ENCODE measurements around the gene CFB.
"Not testable (repeated sequence)": the region's sequence is repeated elsewhere in the genome, so short reads cannot be mapped to it uniquely, and the experiment has no call there.

Gene CFB

DNA sequence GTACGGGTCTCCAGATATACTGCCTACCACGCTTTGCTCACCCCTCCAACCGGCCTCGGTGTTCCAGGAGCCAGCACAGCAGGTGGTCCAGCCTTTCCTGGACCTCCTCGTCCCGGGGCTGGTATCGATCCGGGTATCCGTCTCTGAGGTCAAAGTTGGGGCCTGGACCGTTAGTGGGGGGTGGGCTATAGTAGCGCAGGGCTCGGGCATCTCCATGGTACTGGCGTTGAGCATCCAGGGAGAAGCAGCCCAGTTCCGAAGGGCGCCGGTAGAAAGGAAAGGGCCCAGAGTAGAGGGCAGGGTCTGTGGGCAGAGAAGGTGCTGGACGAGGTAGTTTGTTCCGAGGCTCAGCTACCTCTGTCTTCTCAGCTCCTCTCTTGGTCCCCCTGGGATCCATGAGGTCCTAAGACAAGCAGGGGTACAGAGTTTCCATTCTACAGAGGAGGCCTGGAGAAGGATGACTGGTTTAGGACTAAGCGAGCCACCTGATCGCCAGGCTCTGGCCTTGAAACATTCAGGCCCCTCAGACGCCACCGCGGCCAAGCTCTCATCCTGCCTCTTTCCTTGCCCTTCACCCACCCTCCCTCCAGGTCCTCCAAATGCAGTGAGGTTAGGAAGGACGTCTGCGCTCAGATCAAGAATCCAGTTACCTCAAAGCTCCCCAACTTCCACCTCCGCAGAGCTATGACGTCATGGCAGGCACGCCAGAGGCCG, 25.5 kb downstream of the CFB start:
- DNase-seq (ENCODE audit: low spot score) = no peak

- DNase-seq (ENCODE audit: low spot score) = peak; percentile 99
These were observed 26.3 kb downstream of the CFB start, which contains the start of gene DXO for GRCh38 chr6:31971993-31972708. Gene DXO, minus strand, starts transcription at chr6:31972138. Its CDS starts 463 bp downstream, at chr6:31971675.

DNA sequence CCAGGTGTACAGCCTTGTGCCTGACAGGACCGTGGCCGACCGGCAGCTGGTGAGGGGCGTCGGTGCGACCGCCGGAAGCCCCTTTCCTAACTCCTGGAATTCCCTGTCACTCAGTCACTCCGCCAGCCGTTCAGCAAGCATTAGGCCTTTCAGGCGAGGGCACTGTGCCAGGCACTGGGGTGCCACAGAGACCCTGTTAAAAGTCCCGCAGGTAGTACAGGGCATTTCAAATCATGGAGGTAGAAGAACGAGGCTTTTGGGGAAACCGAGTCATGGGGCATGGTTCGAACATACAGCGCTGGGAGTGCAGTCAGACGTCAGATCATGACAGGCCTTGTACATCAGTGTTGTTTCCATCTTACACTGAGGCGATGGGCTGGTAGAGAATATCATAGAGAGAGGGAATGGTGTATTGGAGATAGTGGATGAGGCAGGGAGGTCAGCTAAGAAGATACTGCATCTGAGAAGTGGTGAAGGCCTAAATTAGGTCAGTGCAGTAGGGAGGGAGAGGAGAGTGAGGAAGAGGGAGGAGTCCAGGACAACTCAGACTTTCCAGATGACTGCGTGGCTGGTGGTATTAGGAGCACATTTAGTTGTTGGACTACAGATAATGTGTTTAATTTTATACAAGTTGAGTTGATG, 26.9 kb downstream of the CFB start:
- DNase-seq (ENCODE audit: low spot score) = peak; percentile 68

GRCh38 chr6:31976065-31976464, 30.2 kb downstream of the CFB start:
- DNase-seq (ENCODE audit: low spot score) = not testable (repeated sequence)

DNA sequence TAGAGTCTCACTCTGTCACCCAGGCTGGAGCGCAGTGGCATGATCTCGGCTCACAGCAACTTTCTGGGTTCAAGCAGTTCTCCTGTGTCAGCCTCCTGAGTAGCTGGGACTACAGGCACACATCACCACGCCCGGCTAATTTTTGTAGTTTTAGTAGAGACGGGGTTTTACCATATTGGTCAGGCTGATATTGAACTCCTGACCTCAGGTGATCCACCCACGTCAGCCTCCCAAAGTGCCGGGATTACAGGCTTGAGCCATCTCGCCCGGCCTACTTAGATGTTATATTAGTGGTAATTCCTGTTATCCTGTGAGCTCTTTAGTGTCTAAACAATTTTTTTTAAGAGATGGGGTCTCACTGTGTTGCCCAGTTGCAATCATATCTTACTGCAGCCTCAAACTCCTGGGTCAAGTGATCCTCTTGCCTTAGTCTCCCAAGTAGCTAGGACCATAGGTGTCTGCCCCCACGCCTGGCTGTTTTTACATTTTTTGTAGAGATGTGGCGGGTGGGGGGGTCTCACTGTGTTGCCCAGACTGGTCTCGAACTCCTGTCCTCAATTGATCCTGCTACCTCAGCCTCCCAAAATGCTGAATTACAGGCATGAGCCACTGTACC, 32.0 kb downstream of the CFB start:
- DNase-seq (ENCODE audit: low spot score) = no peak

- no peak for DNase-seq (ENCODE audit: low spot score)
These were observed 32.9 kb downstream of the CFB start for GRCh38 chr6:31978831-31979230.

- DNase-seq (ENCODE audit: low spot score) = no peak
These were observed 33.5 kb downstream of the CFB start for GRCh38 chr6:31979238-31979898.

GRCh38 chr6:31980195-31980876, 34.4 kb downstream of the CFB start:
- not testable (repeated sequence) for DNase-seq (ENCODE audit: low spot score)

DNA sequence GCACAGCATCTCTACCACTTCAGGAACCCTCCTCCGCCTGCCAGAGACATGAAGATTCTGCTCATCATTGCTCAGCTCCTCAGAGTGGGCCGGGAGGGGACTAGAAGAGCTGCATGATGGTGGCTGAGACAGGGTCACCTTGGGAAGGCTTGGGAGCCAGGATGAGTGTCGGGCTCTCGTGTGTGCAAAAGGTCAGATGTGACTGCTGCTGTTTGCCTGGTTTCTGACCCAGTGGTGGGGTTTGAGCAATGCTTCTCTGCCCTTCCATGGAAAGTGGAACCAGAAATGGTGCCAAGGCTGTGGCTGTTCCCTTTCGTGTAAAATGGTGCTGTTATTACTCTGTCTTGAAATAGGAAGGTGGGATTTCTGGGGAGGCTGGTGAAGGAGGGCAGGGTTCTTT, 35.1 kb downstream of the CFB start:
- DNase-seq (ENCODE audit: low spot score) = not testable (repeated sequence)

GRCh38 chr6:31981744-31982143, 35.8 kb downstream of the CFB start, which contains the start of gene C4A:
Gene C4A, plus strand, starts transcription at chr6:31982057. Its CDS starts 51 bp downstream, at chr6:31982108.
- not testable (repeated sequence) for DNase-seq (ENCODE audit: low spot score)

DNA sequence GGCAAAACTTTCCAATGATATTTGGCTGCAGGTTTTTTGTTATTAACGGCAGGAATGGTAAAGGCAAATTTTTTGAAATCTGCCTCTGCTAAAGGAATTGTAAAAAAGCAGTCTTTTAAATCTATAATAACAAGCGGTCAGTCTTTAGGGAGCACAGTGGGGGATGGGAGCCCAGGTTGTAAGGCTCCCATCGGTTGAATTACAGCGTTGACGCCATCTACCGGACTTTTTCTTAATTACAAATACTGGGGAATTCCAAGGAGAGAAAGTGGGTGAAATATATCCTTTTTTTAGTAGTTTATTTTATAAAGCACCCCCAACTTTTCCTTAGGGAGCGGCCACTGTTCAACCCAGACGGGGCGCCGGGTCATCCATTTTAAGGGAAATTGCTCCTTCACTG, 43.5 kb downstream of the CFB start:
- DNase-seq (ENCODE audit: low spot score) = not testable (repeated sequence)

- not testable (repeated sequence) for DNase-seq (ENCODE audit: low spot score)
These were observed 48.5 kb downstream of the CFB start for GRCh38 chr6:31994421-31994820.

- DNase-seq (ENCODE audit: low spot score) = not testable (repeated sequence)
These were observed 50.5 kb downstream of the CFB start for GRCh38 chr6:31996385-31996784.

Data from GM03348 (cell line).